ENCODE results near the gene BEGAIN. TPM values are rescaled to one million over a fixed set of nuclear protein-coding genes. Genes with fewer than 3 reads are reported as not detected.

Gene BEGAIN, protein sequence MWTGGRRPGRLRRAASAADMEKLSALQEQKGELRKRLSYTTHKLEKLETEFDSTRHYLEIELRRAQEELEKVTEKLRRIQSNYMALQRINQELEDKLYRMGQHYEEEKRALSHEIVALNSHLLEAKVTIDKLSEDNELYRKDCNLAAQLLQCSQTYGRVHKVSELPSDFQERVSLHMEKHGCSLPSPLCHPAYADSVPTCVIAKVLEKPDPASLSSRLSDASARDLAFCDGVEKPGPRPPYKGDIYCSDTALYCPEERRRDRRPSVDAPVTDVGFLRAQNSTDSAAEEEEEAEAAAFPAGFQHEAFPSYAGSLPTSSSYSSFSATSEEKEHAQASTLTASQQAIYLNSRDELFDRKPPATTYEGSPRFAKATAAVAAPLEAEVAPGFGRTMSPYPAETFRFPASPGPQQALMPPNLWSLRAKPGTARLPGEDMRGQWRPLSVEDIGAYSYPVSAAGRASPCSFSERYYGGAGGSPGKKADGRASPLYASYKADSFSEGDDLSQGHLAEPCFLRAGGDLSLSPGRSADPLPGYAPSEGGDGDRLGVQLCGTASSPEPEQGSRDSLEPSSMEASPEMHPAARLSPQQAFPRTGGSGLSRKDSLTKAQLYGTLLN
- 1.3 TPM for total RNA-seq
- long read RNA-seq, partial matches to known transcripts: 0 of 3 reads
- long read RNA-seq, other reads (novel, unspliced or antisense): 3 of 3 reads

DNA sequence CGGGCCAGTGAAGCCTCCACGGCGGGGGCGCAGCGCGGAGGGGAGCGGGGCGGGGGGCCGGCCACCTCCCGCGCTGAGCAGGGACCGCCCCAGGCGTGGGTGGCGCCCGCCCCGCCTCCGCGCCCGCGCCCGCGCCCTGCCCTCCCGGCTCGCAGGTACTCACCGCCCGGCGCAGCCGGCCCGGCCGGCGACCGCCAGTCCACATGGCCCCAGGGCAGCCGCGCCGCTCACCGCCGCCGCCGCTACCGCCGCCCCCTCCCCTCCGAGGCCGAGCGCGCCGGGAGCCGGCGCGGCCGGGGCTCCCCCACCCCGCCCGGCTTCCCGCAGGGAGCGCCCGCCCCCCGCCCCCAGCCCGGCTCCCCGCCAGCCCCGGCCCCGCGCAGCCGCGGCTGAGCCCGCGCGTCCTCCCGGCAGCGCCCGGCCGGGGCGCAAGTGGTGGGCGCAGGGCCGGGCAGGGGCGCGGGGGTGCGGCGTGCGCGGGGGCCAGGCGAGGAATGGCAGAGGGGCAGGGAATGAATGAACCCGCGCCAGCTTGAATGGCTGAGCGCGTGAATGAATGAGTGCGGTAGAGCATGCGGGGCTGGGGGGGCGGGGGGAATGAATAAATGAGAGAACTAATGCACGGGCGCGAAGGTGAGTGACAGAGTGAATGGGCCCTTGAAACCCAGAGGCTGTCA, at the start of gene BEGAIN:
Gene BEGAIN (minus strand): TSS at position 332 of the 677 bp plus-strand sequence. CDS start 127 bp downstream, at position 205.
- Histone ChIP-seq H3K4me1 (peaks cover 8% of the 10 kb centered on the region), H3K27me3 (ENCODE audit: low read depth) (peaks cover 53% of the 10 kb centered on the region), H3K27ac (no peak within 1 kb of the TSS), H3K36me3 (no peaks in the 10 kb centered on the region), H3K4me3 (peak within 1 kb of the TSS; percentile 64), H3K9me3 (no peaks in the 10 kb centered on the region)
- TF ChIP-seq, protein P1, sequence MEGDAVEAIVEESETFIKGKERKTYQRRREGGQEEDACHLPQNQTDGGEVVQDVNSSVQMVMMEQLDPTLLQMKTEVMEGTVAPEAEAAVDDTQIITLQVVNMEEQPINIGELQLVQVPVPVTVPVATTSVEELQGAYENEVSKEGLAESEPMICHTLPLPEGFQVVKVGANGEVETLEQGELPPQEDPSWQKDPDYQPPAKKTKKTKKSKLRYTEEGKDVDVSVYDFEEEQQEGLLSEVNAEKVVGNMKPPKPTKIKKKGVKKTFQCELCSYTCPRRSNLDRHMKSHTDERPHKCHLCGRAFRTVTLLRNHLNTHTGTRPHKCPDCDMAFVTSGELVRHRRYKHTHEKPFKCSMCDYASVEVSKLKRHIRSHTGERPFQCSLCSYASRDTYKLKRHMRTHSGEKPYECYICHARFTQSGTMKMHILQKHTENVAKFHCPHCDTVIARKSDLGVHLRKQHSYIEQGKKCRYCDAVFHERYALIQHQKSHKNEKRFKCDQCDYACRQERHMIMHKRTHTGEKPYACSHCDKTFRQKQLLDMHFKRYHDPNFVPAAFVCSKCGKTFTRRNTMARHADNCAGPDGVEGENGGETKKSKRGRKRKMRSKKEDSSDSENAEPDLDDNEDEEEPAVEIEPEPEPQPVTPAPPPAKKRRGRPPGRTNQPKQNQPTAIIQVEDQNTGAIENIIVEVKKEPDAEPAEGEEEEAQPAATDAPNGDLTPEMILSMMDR (IDR thresholded peaks at IDR 0.05): no peak
- DNase-seq (peak; percentile 45), ATAC-seq (peak; percentile 44 to 47)
- intact Hi-C loops (cut with DNase I): no loop called here

DNA sequence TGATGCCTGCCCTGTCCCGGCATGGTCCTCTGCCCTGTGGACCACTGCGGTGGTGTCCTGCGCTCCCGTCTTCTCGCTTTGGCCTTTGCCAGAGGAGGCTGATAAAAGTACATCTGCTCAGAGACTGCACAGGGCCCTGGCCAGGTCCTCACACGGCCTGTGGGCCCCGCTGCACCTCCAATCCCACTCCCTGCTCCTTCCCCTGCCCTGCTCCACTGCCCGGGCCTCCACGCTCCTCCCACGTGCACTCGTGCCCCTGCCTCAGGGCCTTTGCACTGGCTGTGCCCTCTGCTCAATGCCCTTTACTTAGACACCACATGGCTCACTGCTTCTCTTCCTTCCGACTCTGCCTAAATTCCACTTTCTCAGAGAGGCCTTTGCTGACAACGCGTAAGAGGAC, 49.3 kb upstream of the BEGAIN start:
- intact Hi-C loops (cut with DNase I): no loop called here
- Histone ChIP-seq H3K4me1 (no peaks in the 10 kb centered on the region), H3K9me3 (no peaks in the 10 kb centered on the region), H3K36me3 (no peaks in the 10 kb centered on the region), H3K27me3 (ENCODE audit: low read depth) (peaks cover 4% of the 10 kb centered on the region), H3K27ac (no peak overlapping the region), H3K4me3 (no peak overlapping the region)
- TF ChIP-seq, protein P1 (IDR thresholded peaks at IDR 0.05): no peak
- DNase-seq: no peak
- no peak for ATAC-seq

DNA sequence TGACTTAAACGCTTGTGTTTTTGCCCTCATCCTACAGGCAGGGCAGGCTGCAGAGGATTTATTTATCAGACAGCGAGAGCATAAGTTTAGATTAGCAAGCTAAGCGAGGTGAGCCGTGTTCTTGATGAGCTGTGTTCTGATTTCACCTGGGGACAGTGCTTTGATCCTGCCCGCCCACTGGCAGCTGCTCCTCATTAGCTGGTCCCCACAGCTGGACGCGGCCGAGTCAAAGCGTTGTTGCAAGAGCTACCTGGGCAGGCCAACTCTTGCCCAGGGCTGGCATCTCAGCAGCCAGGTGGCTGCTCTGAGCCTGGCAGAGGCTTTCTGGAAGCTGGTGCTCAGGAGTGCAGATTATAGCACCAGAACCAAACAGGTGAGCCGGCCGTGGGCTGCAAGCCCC, 46.8 kb upstream of the BEGAIN start:
- DNase-seq (no peak), ATAC-seq (no peak)
- no peaks in the 10 kb centered on the region for H3K4me1 ChIP-seq
- no peaks in the 10 kb centered on the region for H3K9me3 ChIP-seq
- intact Hi-C loops (cut with DNase I): no loop called here
- no peak overlapping the region for H3K27ac ChIP-seq
- H3K27me3 ChIP-seq (ENCODE audit: low read depth): peaks cover 9% of the 10 kb centered on the region
- TF ChIP-seq, protein P1 (IDR thresholded peaks at IDR 0.05): no peak
- H3K4me3 ChIP-seq: no peak overlapping the region
- H3K36me3 ChIP-seq: no peaks in the 10 kb centered on the region

DNA sequence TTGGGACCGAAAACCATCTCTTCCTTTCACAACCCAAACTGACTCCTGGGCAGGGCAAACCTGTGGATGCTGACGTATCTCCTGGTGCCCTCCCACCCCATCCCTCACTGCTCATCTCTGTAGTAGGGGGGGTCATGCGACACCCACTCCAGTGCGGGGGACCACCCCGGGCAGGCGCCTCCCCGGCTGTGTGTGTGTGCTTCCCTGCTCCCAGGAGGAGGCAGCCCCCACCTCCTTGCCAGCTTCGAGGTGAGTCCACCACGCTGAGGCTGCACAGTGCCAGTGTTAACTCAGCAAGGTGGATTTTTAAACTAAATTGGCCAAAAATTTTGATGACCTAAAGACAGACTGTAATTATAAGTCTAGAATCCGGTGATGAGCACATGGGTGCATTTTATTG, 46.2 kb upstream of the BEGAIN start:
- Histone ChIP-seq H3K4me3 (no peak overlapping the region), H3K36me3 (no peaks in the 10 kb centered on the region), H3K27ac (no peak overlapping the region), H3K27me3 (ENCODE audit: low read depth) (peaks cover 9% of the 10 kb centered on the region), H3K4me1 (no peaks in the 10 kb centered on the region), H3K9me3 (no peaks in the 10 kb centered on the region)
- TF ChIP-seq, protein P1 (IDR thresholded peaks at IDR 0.05): no peak
- intact Hi-C loops (cut with DNase I): no loop called here
- DNase-seq (no peak), ATAC-seq (no peak)

DNA sequence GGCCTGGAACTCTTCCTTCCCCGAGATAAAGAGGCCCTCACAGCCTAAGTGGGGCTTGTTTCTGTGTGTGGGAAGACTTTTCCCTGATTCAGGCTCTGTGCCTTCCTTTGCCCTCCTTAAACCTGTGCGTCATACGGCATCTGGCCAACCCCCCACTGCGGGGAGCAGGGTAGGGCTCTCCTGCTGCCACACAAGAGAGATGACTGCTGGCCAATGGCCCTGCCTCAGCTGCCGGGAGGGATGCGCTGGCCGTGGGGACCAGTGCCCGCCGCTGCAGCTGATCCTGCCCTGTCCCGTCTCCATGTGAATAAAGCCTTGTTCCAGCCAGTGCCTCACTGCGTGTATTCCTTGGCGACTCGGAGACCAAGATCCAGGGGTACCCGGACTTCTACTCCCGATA, 42.5 kb upstream of the BEGAIN start:
- no peak for DNase-seq

More for the DNA sequence above, 42.5 kb upstream of the BEGAIN start:
- ATAC-seq: peak in 1 of 2 donors; percentile 33
- Histone ChIP-seq H3K27ac (no peak overlapping the region), H3K4me3 (no peak overlapping the region), H3K9me3 (no peaks in the 10 kb centered on the region), H3K4me1 (no peaks in the 10 kb centered on the region), H3K36me3 (no peaks in the 10 kb centered on the region), H3K27me3 (ENCODE audit: low read depth) (peaks cover 14% of the 10 kb centered on the region)
- TF ChIP-seq, protein P1 (IDR thresholded peaks at IDR 0.05): no peak
- intact Hi-C loops (cut with DNase I): no loop called here

Measured in lower lobe of right lung (tissue), 2 donors.